IPS DF 19.7 (cell line): ENCODE data around the gene IFT80.

Source experiments
- DNase-seq: peaks from one replicate; pipeline ENCODE4 v3.0.0-alpha.2; 2013; ENCODE audit warnings: low read depth, low spot score

IFT80 gene

DNA sequence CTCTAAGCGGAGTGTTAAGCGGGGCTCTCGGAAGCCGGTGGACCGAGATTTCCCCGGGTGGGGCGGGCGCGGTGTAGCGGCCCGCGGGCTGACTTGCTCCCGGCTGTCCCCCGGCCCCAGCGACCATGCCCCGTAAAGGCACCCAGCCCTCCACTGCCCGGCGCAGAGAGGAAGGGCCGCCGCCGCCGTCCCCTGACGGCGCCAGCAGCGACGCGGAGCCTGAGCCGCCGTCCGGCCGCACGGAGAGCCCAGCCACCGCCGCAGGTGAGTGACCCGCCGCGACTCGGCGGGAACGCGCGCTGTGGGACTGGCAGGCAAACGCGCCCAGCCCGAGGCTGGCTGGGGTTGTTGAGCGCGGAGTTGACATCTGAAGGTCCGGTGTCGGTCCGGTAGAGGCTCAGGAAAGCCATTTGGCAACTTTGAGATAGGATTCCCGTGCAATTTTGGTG lies 1.7 kb upstream of the IFT80 start:
- DNase-seq: no peak

DNA sequence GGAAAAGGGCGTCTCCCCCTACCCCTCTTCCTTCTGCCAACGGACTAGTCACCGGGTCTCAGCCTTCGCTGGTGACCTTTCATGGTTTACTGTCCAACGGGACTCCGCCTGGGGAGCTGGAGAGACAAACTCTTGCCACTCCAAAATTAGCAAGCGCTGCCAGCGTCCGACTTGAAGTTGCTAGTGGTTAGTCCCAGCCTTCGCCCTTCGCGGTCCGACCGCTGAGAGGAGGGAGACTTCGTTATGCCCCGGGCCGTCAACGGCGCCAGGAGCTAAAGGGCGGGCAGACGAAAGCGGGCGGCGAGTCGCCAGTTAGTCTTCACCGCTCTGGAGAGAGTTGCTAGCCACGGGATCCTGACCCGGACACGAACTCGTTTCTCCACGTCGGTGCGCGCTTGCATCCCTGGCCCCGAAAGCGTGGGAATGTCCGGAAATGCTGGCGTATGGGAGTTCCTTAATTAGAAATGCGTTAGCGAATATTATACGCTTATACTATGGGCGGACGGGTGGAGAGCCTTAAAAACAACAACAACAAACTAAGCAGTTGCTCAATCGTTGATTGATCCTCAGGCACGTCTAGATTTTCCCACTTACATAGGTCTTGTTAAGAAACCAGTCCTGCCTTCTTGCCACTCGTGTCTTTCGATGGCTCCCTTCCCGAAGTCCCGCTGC lies 1.1 kb upstream of the IFT80 start:
- DNase-seq: no peak

DNA sequence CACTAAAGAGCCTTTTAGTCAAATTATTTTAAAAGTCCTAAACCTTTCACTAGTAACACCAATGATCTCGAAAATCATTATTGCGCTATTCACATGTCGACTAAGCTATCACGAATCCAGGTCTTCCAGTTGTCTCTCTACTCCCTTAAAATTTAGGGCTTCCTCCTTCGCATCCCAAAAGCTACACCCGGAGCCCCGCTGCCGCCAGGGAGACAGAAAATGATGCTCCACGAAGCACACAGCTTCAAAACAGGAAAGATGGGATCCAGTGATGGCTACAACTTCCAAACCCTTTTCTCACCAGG lies 253 bp downstream of the IFT80 start:
- no peak for DNase-seq

DNA sequence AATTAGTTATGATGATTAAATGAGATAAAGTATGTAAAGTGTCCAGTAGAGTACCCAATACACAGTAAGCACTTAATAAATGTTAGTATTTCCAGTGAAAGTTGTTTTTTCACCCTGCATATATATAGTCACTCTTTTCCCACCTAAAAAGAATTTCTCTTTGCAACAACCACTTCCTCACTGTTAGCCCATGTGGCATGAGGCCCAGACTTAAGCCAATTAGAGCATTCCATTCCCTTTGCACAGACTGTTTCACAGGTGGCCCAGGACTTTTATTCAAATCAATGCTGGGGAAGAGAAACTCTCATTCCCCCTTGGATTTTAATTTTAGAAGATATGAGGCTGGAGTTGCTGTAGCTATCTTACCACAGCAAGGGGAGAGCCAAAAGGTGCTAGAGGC lies 3.7 kb downstream of the IFT80 start:
- DNase-seq: no peak

DNA sequence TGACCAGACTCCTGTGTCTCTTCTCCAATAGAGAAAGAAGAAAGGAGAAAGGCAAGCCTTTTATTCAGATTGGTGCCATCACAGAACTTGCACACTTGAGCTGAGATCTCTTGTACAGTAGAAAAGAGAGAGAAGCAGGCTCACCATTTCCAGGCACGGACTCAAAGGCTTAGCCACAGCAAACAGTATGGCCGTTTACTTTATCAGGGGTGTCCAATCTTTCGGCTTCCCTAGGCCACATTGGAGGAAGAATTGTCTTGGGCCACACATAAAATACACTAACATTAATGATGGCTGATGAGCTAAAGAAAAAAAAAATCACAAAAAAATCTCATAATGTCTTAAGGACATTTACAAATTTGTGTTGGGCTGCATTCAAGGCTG lies 5.0 kb downstream of the IFT80 start:
- DNase-seq: no peak

DNA sequence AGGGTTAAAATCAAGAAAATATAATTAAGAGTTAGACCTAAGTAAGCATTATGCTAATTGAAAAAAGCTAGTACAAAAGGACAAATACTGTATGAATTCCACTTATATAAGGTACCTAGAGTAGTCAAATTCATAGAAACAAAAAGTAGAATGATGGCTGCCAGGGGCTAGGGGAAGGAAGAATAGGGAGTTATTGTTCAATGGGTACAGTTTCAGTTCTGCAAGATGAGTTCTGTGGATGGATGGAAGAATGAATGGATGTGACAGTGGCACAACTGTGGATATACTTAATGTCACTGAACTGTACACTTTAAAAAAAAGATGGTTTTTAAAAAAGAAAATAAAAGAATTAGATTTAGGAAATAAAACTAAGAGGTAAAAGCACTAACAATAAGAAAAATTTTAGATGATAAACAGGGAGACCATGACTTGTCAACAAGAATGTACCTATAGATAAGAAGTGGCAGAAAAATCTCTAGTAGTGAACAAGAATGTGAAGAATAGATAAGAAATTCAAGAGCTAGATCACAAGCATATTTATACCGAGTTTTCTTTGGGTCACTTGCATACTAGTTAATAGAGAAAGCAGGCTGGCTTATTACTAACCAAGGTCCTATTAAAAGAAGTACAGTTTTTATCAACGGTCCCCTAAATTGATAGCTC lies 5.5 kb downstream of the IFT80 start:
- DNase-seq: no peak

DNA sequence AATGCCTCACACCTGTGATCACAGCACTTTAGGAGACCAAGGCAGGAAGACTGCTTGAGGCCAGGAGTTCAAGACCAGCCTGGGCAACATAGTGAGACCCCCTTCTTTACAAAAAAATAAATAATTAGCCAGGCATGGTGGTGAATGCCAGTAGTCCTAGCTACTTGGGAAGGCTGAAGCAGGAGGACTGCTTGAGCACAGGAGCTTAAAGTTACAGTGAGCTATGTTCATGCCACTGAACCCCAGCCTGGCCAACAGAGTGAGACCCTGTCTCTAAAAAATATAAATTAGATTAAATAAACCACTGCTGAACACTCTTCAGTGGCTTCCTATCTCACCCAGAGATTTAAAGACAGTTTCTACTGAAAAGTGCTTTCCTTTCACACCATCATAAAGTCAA lies 6.2 kb downstream of the IFT80 start:
- DNase-seq: no peak

DNA sequence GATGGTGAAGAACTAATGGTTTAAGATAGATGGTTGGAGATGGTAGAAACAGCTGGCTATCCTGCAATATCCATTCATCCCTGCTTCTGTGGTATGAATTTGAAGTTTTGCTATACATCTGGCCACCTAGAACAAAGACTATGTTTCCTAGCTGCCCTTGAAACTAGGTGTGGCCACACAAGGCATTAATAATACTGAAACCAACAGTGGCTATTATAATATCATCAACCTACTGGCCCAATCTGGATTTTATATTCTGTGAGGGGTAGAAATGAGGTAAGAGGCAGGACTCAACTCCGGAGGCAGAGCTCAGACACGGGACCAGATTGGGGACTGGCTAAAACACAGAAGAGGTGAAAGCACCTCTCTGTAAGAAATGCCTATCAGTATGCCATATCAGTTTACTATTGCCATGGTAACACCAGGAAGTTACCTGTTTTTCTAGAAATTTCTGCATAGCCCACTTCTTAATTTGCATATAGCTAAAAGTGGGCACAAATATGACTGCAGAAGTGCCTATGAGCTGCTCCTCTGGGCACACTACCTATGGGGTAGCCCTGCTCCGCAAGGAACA lies 8.4 kb downstream of the IFT80 start:
- no peak for DNase-seq

DNA sequence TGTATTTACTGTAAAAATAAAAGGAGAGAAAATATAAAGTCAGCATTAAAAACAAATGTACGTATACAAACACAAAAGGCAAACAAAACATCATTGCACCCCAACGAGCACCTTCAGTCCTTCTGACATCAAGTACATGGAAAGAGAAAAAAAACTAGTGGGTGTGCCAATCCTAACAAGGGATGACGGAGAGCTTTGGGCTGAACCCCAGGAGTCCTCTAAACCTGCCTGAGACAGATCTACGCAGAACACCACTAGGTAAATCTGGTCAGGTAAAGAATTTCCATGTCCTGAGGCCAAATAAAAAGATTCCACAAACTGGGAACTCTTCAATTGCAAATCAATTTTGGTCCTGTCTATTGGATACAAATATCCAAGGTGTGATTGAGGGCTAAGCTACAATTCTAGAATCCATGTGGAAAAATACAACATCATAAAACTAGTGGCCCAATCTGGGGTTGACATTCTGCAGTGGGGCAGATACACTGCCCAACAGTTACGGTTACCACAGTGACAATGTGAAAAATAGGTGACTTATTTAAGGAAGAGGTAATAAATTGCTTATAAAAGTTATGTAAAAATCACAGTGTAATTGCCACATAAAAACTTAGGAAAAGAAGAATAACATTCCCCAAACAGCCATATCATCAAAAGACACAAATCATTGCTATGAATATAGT lies 14.2 kb downstream of the IFT80 start:
- DNase-seq: no peak

DNA sequence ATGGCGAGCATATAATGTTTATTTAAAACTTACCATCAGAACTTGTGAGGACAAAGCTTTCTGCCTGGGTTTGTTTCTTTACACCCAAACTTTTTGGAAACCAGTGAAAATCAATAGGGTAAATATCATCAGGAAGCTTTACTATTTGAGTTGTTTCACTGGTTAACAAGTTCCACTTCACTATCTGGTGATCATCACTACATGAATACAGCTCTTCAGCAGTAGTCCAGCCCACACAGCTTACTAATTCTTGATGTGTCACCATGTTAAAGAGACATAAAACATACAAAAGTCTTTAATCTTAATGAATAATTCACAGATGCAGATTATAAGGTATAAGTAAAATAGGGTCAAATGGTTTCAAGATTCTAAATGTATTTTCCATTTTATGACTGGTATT lies 17.6 kb downstream of the IFT80 start:
- DNase-seq: no peak

DNA sequence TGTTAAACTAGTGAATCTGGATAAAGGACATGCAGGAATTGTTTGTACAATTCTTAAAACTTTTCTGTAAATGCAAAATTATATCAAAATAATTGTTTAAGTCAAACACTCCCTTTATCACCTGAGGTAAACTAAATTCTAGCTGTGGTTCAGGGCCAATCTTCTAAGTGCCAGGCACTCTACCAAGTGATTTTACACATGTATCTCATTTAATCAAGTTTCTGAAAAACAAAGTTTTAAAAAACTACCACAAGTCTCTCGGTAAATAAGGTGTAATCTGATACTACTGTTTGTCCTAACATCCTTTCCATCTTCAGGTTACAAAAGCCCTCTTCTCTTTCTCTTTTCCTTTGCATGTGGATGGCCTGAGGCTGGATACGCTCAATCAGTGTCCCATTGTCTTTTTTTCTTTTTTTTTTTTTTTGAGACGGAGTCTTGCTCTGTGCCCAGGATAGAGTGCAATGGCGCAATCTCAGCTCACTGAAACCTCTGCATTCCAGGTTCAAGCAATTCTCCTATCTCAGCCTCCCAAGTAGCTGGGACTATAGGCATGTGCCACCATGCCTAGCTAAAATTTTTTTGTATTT lies 19.3 kb downstream of the IFT80 start:
- no peak for DNase-seq

DNA sequence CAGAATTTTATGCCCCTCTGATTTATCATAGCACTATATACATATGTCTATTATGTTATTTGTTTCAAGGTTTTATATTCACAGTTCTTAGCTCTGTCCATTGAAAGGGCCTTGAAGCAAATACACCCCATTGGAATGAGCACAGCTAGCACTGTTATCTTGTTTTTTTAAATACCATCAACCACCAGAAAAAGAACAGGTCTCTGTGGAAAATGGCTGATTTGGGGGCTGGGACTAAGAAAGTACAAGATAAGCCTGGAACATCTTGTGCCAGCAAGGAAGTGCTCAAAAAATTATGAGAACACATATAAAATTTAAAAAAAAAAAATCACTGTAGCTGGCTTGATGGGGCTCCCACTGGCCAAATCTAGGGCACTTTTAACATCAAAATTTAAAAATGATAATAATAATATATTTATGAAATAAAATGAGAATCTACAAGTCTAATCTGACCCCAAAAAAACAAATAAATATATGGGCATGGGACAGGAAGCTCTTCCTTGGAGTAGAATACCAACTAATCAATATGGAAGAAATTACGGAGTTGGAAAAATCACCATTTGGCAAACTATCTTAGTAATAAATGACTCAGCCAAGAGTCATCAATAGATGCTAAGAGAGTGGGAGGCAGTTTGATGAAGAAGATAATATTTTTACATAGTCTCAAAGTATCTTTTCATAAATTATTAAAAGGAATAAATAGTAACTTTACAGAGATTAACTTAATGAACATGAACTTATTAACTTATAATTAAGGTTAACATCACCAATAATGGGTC lies 20.5 kb downstream of the IFT80 start:
- DNase-seq: no peak

DNA sequence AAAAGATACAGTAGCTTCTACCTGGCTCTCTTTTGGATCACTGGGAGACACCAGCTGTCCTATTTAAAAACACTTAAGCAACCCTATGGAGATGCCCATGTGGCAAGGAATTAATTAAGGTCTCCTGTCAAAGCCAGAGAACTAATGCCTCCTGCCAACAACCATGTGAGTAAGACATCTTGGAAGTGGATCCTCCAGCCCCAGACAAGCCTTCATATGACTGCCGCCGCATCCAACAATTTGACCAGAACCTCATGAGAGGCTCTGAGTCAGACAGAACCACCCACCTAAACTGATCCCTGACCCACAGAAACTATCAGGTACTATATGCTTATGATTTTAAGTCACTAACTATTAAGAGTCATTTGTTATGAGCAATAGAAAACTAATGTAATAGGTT lies 22.3 kb downstream of the IFT80 start:
- DNase-seq: no peak

DNA sequence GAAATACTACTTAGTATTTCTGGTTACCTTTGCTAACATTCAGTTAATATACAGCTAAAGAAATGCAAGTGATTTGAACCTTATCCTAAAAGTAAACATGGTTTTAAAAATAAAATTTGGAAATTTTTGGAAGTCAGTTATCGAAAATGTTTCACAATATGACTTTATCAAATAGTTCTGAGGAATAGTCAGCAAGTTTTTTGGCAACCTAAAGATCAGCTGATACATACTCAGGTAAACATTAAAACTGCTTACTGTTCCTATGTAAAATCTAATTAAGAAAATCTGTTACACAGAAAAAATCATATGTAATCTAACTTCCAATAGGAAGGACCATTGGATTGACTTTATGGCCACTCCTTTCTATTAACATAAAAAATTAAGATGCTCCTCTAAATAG lies 24.1 kb downstream of the IFT80 start:
- no peak for DNase-seq

DNA sequence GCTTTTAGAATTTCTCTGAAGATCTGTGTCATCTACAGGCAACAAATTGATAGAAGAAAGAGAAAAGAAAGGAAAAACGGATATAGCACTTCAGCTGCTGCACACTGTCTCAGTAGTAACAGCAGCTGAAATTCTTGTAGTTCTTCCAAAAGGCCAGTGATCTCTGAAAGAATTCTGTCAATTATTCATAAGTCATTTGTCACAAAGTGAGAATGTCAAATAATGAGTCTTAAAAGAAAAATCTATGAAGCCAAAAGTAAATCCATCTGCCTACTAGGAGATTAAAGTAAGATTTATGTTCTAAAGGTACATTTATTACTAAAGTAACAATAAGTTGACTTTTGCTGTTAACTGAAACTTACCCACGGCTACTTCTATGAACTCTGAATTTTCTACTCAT lies 24.6 kb downstream of the IFT80 start:
- DNase-seq: no peak

DNA sequence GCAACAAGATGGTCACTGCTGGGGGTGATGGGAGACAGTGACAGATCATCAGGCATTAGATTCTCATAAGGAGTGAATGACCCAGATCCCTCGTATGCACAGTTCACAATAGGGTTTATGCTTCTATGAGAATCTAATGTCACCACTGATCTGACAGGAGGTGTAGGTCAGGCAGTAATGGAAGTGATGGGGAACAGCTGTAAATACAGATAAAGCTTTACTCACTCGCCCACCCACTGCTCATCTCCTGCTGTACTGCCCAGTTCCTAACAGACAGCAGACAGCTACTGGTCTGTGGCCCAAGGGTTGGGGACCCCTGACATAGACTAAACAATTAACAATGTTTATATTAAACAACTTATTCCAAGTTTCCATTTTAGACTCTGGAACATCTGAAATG lies 25.4 kb downstream of the IFT80 start:
- DNase-seq: no peak

DNA sequence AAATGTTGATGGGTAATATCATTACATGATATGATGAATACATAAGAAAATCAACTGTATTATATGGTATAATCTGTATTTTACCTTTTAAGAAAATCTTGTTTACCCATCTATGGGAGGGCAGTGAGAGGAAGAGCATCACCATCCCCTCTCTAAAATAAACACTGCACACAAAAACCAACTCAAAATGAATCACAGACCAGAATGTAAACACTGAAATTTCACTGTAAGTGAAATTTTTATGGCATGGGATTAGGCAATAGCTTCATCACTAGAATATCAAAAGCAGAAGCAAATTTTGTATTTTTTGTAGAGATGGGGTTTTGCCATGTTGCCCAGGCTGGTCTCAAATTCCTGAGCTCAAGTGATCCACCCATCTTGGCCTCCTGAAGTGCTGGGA lies 26.2 kb downstream of the IFT80 start:
- no peak for DNase-seq

DNA sequence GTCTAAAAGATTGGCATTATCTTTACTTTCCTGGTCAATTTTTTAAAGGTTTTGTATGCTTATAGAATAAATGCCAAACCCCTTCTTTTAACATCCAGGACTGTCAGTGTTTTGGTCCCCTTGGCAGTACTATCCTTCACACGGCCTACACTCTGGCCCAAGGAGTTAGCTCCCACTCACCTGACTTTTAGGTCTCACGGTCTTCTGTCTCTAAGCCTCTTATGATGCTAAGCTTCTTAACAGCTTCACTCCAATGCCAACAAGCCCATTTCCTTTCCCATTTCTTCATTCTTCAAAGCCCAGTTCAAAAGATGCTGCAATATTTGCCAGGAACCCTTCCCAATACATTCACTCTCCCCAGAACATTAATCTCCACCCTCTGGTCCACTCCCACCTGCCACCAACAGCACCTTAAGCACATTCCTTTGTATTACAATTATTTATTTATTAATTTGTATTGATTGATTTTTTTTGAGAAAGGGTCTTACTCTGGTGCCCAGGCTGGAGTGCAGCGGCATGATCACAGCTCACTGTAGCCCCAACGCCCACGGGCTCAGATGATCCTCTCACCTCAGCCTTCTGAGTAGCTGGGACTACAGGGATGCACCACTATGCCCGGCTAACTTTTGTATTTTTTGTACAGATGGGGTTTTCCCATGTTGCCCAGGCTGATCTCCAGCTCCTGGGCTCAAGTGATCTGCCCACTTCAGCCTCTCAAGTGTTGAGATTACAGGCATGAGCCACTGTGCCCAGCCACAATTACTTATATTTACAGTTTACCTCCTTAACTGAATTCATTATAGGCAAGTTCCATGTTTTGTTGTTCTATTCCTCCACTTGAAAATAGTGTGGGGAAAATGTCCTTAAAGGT lies 27.8 kb downstream of the IFT80 start:
- no peak for DNase-seq

DNA sequence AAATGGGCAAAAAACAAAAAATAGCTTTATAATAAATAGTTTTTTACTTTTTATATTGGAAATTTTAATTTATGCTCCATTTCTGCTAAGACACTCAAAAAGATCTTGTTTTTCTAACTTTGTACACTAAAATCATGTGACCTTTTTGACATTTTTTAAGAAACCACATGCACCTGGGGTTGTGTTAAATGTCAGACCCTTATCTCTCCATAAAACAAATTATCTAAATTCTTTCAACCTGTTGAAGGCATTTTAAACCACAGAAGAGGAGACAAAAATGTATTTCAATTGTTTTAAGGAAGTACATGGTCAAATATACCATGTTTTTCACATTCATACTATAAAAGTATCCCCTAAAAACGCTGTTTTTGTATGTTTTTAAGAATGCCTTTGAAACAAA lies 29.2 kb downstream of the IFT80 start:
- no peak for DNase-seq

DNA sequence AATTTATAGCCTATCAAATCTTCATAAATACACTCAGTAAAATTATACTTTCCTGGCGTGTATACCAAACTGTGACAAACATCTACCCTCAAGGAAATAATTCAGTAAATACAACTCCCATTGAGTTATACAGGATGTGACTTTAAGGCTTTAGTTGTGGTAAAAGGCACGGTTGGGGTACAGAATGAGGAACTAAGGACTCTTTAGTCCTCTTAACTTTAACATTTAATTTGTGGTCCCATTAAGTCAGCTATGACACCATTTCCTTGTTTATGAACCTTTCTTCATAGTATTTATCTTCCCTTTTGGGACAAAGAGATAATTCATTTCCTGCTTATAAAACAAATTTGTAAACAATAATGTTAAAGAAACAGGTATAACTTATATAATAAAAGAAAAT lies 30.2 kb downstream of the IFT80 start:
- no peak for DNase-seq
